NCI-H2029 treated with DMSO at 0.1 percent for 48 hours (cell line): ENCODE measurements around the gene THAP10.
"Not testable (repeated sequence)": the region's sequence is repeated elsewhere in the genome, so short reads cannot be mapped to it uniquely, and the experiment has no call there.

Experiments used
- DNase-seq: peaks from one replicate; lab custom pipeline; 2025; lab: John Stamatoyannopoulos, UW

THAP10 gene

GRCh38 chr15:70892002-70892911 lies at the start of gene THAP10, which contains the start of gene LRRC49:
Gene THAP10, minus strand, starts transcription at chr15:70892433. Its CDS starts 161 bp downstream, at chr15:70892272.
Gene LRRC49, plus strand, starts transcription at chr15:70892826. Its CDS starts 69 bp downstream, at chr15:70892895.
- DNase-seq, result peak; percentile 69

GRCh38 chr15:70936326-70936725 lies 44.1 kb upstream of the THAP10 start:
- peak; percentile 20 for DNase-seq

DNA sequence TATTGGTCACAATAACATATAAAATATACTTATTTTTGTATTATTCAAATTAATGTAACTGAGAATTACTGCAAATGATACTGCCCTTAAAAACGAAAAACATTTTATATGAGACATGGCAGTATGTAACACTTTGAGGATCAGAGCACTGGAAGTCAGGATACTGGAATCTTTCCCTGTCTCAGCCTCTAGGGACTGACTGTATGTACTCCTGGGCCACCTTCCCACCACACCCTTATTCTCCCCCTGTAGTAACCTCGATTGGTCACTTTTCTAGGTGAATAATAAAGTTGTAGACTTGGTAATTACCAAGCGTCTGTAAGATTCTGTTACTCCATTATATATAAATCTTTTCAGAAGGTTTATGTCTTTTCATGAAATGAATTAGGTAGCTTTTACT lies 43.4 kb upstream of the THAP10 start:
- no peak for DNase-seq

DNA sequence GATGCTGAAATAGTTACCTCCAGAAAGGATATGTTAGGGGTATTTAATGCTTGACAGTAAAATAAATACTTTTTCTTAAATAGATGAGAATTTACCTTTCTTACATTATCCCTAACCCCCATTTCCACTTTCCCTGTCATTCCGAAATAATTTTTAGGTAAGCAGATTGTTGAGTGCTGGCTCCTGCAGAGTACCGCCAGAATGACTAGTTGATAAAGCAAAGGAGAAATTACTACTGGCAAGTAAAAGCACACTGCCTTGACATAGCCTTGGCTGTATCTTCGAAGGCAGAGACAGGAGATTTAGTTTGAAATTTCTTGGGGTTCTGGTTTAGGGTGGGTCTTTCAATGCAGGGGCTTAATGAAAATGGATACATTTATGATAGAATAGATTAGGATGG lies 41.2 kb upstream of the THAP10 start:
- no peak for DNase-seq

DNA sequence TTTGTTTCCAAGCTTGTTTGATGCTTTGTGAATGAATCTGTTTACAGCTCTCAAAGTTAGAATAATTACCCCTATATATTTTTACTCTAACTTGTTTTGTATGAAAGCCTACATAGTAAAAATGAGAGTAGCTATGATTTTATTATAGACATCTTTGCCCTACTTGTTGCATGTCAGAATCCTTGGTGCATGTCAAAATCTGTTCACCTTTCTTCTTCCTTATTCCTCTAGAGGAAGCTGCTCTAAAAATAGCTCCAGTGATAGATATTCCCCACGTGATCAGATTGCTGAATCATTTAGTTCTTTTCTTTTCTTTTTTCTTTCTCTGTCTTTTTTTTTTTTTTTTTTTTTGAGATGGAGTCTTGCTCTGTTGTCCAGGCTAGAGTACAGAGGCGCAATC lies 40.2 kb upstream of the THAP10 start:
- DNase-seq, result no peak

- DNase-seq, result no peak
These were observed 39.6 kb upstream of the THAP10 start for GRCh38 chr15:70931821-70932220.

GRCh38 chr15:70926914-70927313 lies 34.7 kb upstream of the THAP10 start:
- not testable (repeated sequence) for DNase-seq

GRCh38 chr15:70923311-70924080 lies 31.3 kb upstream of the THAP10 start:
- DNase-seq, result no peak

DNA sequence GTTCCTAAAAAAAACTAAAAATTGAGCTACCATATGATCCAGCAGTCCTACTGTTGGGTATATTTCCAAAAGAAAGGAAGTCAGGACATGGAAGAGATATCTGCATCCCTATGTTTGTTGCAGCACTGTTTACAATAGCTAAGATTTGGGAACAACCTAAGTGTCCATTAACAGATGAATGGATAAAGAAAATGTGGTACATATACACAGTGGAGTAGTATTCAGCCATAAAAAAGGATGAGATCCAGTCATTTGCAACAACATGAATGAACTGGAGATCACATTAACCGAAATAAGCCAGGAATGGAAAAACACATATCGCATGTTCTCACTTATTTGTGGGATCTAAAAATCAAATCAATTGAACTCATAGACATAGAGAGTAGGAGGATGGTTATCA lies 29.9 kb upstream of the THAP10 start:
- DNase-seq, result no peak

DNA sequence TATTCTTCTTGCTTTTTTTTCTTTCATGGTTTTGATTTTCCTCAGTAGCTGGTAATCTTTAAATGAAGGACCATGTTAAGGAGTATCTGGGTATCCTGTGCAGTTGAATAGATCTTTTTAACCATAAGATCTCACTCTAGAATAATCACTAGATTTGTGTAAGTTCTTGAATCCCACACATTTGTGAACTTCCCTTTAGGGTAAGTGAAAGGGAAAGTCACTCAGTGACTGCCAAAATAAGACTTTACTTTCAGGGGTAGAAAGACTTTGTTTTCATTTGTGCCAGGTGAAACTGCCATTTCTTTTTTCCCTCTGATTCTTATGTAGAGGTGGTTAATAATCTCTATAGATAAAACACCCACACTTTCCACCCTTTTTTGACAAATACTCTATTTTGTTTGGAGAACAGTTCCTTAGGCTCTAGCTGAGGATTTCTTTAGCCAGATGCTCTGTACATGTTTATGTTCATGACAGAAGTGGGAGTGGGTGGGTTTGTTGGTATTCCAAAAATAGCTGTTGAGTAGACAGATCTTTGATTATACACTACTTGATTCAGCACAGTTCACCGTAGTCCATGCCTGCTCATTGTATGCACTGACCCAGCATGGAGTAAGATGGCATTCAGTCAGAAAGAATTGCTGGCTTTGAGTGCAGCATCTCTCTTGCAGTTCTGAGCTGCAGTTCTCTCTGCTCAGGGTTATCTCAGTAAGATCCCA lies 28.9 kb upstream of the THAP10 start:
- no peak for DNase-seq

DNA sequence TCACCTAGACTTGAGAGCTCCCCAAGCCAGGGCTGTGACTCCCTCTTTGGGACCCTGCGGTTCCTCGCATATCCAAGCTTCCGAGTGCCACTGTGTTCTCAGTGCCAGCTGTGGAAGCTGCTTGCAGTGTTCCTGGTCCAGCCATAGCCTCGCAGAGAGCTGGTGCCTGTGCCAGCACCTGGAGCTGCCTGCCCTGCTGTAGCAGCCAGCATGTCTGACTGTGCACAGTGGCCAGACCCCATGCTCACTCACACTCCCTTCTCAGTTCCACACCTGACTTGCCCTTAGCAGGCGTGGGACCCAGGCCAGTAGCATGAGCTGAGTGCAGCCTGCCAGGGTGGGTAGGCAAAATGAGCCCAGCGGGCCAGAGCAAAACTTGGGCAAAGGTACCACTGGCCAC lies 25.7 kb upstream of the THAP10 start:
- no peak for DNase-seq

DNA sequence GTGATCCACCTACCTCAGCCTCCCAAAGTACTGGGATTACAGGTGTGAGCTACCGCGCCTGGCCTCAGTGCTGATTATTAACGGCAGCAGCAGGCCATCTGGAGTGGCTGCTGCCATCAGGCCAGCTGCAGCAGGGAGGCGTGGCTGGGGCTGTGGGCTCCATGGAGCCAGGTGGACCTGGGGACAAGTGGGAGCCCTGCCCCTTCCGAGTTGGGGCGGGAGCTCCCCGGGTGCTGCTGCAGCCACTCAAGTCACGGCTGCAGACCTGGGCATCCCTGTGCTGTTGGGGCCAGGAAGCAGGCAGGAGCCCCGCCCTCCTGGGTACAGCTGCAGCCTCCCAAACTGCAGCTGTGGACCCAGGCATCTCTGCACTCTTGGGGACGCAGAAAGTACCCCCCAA lies 24.3 kb upstream of the THAP10 start:
- no peak for DNase-seq

GRCh38 chr15:70912187-70912586 lies 20.0 kb upstream of the THAP10 start:
- no peak for DNase-seq

DNA sequence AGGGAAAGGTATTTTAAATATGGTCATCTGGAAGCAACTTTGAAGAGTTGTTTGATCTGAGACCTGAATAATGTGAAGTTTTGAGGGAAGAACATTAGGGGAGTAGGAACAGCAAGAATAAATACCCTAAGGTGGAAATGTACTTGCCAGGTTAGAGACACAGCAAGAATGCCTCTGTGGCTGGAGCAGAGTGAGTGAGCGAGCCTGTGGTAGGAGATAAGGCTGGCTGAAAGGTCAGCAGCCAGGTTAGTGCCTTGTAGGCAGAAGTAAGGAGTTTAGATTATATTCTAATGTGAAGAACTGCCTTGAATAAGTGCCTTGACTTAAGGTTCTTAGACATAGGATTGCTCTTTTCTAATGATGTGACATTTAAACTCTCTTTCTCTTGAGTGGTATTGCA lies 18.7 kb upstream of the THAP10 start:
- DNase-seq, result no peak

- DNase-seq, result no peak
These were observed 15.7 kb upstream of the THAP10 start for GRCh38 chr15:70907784-70908471.

- DNase-seq, result no peak
These were observed 14.6 kb upstream of the THAP10 start for GRCh38 chr15:70906842-70907241.

DNA sequence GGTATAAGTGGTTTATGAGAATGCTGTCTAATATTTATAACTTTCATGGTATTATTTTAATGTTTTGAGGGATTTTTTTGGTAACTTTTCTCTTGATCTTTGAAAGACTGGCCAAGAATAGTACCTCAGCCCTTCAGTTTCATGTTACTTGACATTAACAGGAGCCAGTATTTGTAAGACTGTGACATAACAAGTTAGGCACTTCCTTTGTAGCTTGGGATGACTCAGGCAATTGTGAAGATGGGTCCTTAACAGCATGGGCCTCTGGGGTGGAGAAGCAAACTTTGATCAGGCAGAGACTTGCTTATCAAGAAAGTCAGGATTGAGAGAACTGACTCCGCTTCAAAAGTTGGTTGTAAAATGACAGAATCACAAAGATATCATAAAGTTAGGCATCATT lies 9.9 kb upstream of the THAP10 start:
- no peak for DNase-seq

GRCh38 chr15:70892912-70893560 lies 803 bp upstream of the THAP10 start:
- peak; percentile 35 for DNase-seq

GRCh38 chr15:70882361-70882760 lies 9.9 kb downstream of the THAP10 start:
- DNase-seq, result no peak

- DNase-seq, result no peak
These were observed 11.5 kb downstream of the THAP10 start for GRCh38 chr15:70880781-70881180.

DNA sequence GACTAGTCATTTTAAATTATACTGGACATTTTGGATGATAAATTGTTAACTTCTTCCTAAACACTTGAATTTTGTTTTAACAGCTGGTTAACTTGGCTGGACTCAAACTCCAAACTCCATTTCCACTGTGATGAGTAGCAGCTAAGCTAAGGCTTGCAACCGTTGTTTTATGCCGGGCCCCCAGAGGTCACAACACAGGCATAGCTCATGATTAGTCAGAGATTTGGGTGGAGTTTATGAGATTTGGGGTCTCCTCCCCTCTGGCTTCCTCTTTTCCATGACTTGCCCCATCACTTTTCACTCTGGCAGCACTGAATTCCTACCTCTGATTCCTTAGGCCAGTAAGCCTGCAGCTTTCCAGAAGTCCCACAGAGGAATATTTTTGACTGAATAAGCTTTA lies 12.8 kb downstream of the THAP10 start:
- DNase-seq, result no peak
